Measurements from ENCODE around the gene PPWD1.

DNA sequence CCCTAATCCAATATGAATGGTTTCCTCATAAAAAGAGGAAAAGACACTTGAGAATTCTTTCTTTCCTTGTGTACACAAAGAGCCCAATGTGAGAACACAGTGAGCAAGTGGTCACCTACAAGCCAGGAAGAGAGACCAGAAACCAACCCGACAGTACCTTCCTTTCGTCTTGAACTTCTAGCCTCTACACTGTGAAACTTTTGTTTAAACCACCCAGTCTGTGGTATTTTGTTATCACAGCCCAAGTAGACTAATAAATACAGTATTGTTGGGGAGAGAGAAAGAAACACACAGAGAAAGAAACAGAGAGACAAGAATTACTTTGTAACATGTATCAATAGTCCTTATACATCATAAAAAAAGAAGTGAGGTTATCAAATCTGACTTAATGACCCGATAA, 37.4 kb upstream of the PPWD1 start:
- TF ChIP-seq CTCF (conservative IDR thresholded peaks at IDR 0.05; ENCODE audit: low read length) (no peak), EZH2phosphoT487 (IDR thresholded peaks at IDR 0.05; ENCODE audit: borderline replicate concordance, low read depth, low read length) (no peak)

Data from OCI-LY7 (cell line).